IPS DF 6.9 (cell line): ENCODE data around the gene IGFALS.
A peak's percentile ranks its signal among the peaks of the same experiment; 100 is the strongest.

Experiments
- DNase-seq: peaks from one replicate; pipeline ENCODE4 v3.0.0-alpha.2; 2013; ENCODE audit warnings: low read depth, low spot score
- H3K27ac ChIP-seq: one replicate; pipeline ENCODE4 v1.5.1; 2013; ENCODE audit warnings: low read length, control low read depth
- H3K27me3 ChIP-seq: 2 replicates; pipeline ENCODE4 v1.6.1; 2013; ENCODE audit warnings: mild to moderate bottlenecking, low read length; ENCODE audit not compliant: control insufficient read depth, insufficient read depth
- H3K36me3 ChIP-seq: 2 replicates; pipeline ENCODE4 v1.6.1; 2013; ENCODE audit warnings: low read length; ENCODE audit not compliant: control insufficient read depth, insufficient read depth
- H3K4me1 ChIP-seq: 2 replicates; pipeline ENCODE4 v1.6.1; 2013; ENCODE audit warnings: low read length; ENCODE audit not compliant: control insufficient read depth, insufficient read depth
- H3K4me3 ChIP-seq: 2 replicates; pipeline ENCODE4 v1.5.1; 2013; ENCODE audit warnings: mild to moderate bottlenecking, low read length
- H3K9me3 ChIP-seq: 2 replicates; pipeline ENCODE4 v1.6.1; 2013; ENCODE audit warnings: low read length, inconsistent platforms; ENCODE audit not compliant: control insufficient read depth, insufficient read depth
- WGBS: extraction: QIAGEN DNeasy Blood & Tissue Kit; methylation state at CpG from one replicate; pipeline ENCODE4 v1.1.7; 2013; ENCODE audit warnings: mixed read lengths, missing lambda C conversion rate; ENCODE audit not compliant: insufficient read length, insufficient coverage; 5-methylcytosine and 5-hydroxymethylcytosine counted together

Gene IGFALS

DNA sequence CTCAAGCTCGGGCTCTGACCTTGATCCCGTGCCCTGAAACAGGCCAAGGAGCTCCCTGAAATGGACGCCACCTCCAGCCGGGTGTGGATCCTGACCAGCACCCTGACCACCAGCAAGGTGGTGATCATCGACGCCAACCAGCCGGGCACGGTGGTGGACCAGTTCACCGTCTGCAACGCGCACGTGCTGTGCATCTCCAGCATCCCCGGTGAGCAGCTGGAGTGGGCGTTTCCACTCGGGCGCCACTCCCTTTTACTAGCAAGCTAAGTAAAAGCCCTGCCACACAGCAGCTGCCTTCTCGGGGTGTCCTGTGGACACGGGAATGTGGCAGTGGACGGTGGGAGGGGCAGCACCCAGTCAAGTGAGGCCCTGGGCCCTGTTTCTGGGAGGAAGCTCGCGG, 28.5 kb downstream of the IGFALS start:
- Histone ChIP-seq H3K27ac (no peak overlapping the region), H3K4me1 (peaks cover 4% of the 10 kb centered on the region; the same call in 1 of the 2 replicates), H3K36me3 (peaks cover 27% of the 10 kb centered on the region), H3K4me3 (no peak overlapping the region), H3K9me3 (no peaks in the 10 kb centered on the region), H3K27me3 (no peaks in the 10 kb centered on the region)
- DNase-seq = no peak
- WGBS = no CpG with 5 or more reads among the region's 21 CpGs

DNA sequence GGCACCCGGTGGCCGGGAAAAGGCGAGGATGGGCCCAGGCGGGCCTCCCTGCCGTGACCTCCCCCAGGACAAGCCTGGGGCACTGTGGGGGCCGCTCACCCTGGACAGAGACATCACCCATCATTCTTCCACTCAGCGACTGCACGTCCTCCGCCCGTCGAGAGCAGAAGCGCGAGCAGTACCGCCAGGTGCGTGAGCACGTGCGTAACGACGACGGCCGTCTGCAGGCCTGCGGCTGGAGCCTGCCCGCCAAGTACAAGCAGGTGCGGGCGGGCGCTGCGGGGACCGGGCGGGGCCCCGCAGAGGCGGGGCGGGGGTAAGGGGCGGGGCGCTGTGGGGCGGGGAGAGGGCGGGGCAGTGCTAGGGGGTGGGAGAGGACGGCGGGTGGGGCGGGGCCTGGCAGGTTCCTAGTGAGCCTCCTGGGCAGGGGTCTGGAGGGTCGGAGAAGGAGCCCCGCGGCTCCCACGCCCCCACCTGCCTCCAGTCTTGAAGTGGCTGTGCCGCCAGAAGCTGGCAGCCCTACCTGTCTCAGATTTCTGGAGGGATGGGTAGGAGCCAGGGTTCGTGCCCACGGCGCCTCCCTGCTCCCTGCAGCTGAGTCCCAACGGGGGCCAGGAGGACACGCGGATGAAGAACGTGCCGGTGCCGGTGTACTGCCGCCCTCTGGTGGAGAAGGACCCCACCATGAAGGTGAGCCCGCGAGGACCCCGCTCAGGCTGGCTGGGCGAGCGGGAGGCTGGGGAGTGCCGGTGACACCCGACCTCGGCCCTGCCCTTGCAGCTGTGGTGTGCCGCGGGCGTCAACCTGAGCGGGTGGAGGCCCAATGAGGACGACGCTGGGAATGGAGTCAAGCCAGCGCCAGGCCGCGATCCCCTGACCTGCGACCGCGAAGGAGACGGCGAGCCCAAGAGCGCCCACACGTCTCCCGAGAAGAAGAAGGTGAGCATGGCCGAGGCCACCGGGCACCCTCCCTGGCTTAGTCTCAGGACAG, 29.7 kb downstream of the IGFALS start:
- Histone ChIP-seq H3K4me1 (peaks cover 4% of the 10 kb centered on the region; the same call in 1 of the 2 replicates), H3K9me3 (no peaks in the 10 kb centered on the region), H3K27me3 (no peaks in the 10 kb centered on the region), H3K27ac (no peak overlapping the region), H3K4me3 (peak overlapping the region; percentile 23; the same call in 1 of the 2 replicates), H3K36me3 (peaks cover 23% of the 10 kb centered on the region)
- WGBS = no CpG with 5 or more reads among the region's 81 CpGs
- no peak for DNase-seq

DNA sequence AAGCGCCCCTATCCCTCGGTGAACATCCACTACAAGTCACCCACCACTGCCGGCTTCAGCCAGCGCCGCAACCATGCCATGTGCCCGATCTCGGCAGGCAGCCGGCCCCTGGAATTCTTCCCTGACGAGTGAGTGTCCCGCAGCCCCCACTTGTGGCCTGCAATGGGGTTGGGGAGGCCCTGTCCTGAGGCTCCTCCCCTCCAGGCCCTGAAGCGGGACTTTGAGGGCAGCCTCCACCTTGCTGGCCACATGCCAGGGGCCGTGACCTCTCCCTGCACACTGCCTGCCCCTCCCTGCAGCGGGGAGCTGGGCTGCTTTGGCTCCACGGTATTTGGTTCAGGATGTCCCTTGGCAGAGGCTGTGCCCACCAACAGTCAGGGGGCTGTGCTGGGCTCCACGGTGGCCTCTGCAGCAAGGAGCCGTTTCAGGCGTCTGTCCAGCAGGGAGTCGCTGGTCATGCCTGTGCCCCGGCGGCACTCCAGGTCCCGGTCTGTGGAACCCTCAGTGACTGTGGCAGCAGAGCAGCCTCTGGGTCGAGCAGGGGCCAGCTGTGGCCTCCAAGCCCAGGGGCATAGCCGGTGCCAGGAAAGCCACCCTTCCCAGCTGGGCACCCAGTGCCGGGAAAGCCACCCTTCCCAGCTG, 30.5 kb downstream of the IGFALS start:
- DNase-seq = no peak
- no peak overlapping the region for H3K27ac ChIP-seq
- no peak overlapping the region for H3K4me3 ChIP-seq

DNA sequence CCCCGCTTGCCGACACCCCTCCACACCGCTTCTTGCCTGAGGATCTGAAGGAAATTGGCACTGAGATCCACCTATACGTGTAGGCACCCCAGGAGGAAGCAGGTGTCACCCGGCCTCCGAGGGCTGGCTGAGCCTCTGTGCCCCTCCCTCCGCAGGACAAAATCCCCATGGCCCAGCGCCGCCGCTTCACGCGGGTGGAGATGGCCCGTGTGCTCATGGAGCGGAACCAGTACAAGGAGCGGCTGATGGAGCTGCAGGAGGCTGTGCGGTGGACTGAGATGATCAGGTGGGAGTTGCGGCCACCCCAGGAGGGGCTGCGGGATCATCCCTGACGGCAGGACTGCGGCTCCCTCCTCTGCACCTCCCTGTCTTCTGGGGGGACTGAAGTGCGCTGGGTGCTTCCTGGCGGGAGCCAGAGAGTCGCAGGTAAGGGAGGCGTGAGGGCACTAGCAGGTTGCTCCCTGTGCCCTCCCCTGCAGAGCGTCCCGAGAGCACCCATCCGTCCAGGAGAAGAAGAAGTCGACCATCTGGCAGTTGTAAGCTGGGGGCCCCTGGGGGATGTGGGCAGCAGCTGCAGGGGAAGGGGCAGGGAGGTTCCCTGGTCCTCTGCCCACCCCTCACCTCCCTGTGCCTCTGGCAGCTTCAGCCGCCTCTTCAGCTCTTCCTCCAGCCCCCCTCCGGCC, 31.2 kb downstream of the IGFALS start:
- no peaks in the 10 kb centered on the region for H3K27me3 ChIP-seq
- H3K36me3 ChIP-seq = peaks cover 17% of the 10 kb centered on the region
- no peak overlapping the region for H3K27ac ChIP-seq
- WGBS = no CpG with 5 or more reads among the region's 30 CpGs
- no peaks in the 10 kb centered on the region for H3K9me3 ChIP-seq
- H3K4me1 ChIP-seq = peaks cover 4% of the 10 kb centered on the region; the same call in 1 of the 2 replicates
- H3K4me3 ChIP-seq = no peak overlapping the region
- DNase-seq = no peak

More for the DNA sequence above, 30.5 kb downstream of the IGFALS start:
- WGBS = no CpG with 5 or more reads among the region's 24 CpGs
- no peaks in the 10 kb centered on the region for H3K9me3 ChIP-seq
- peaks cover 17% of the 10 kb centered on the region for H3K36me3 ChIP-seq
- H3K27me3 ChIP-seq = no peaks in the 10 kb centered on the region
- H3K4me1 ChIP-seq = peaks cover 4% of the 10 kb centered on the region; the same call in 1 of the 2 replicates

GRCh38 chr16:1761751-1762150, 31.8 kb downstream of the IGFALS start:
- Histone ChIP-seq H3K4me1 (peaks cover 4% of the 10 kb centered on the region; the same call in 1 of the 2 replicates), H3K27me3 (no peaks in the 10 kb centered on the region), H3K27ac (no peak overlapping the region), H3K36me3 (peaks cover 16% of the 10 kb centered on the region), H3K4me3 (no peak overlapping the region), H3K9me3 (no peaks in the 10 kb centered on the region)
- DNase-seq = no peak
- WGBS = no CpG with 5 or more reads among the region's 15 CpGs

- H3K4me1 ChIP-seq = peaks cover 4% of the 10 kb centered on the region; the same call in 1 of the 2 replicates
- H3K9me3 ChIP-seq = no peaks in the 10 kb centered on the region
- no peaks in the 10 kb centered on the region for H3K27me3 ChIP-seq
- H3K36me3 ChIP-seq = peaks cover 11% of the 10 kb centered on the region
- no peak overlapping the region for H3K27ac ChIP-seq
- no CpG with 5 or more reads among the region's 15 CpGs for WGBS
- DNase-seq = no peak
- H3K4me3 ChIP-seq = no peak overlapping the region
These were observed 32.6 kb downstream of the IGFALS start for GRCh38 chr16:1760911-1761310.

GRCh38 chr16:1759511-1759910, 34.0 kb downstream of the IGFALS start:
- no CpG with 5 or more reads among the region's 21 CpGs for WGBS
- Histone ChIP-seq H3K9me3 (no peaks in the 10 kb centered on the region), H3K27ac (no peak overlapping the region), H3K36me3 (peaks cover 7% of the 10 kb centered on the region), H3K27me3 (no peaks in the 10 kb centered on the region), H3K4me1 (peaks cover 3% of the 10 kb centered on the region; the same call in 1 of the 2 replicates), H3K4me3 (no peak overlapping the region)
- DNase-seq = no peak

DNA sequence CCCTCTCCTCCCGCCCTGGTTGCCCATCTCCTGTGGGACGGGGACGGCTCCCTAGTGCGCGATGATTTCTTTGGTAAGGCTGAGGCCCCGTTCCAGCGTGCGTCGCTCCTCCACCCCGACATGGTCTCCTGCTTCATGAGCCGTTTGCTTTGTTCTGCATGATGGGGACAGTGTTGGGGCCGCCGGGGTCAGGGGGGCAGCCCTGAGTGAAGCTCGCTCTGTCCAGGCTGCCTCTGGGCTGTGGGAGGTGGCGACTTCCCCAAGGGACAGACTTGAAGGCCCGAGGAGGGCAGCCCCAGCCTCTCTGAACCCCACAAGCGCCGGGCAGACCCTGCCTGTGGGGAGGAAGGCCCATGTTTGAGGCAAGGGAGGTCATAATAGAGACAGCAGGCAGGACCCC, 34.6 kb downstream of the IGFALS start:
- H3K27ac ChIP-seq = no peak overlapping the region
- H3K9me3 ChIP-seq = no peaks in the 10 kb centered on the region
- H3K4me3 ChIP-seq = no peak overlapping the region
- no CpG with 5 or more reads among the region's 18 CpGs for WGBS
- H3K4me1 ChIP-seq = 0 out of 2 replicates have a peak, but pooled peaks cover 1% of the 10 kb centered on the region
- no peak for DNase-seq
- H3K36me3 ChIP-seq = peaks cover 7% of the 10 kb centered on the region
- no peaks in the 10 kb centered on the region for H3K27me3 ChIP-seq

DNA sequence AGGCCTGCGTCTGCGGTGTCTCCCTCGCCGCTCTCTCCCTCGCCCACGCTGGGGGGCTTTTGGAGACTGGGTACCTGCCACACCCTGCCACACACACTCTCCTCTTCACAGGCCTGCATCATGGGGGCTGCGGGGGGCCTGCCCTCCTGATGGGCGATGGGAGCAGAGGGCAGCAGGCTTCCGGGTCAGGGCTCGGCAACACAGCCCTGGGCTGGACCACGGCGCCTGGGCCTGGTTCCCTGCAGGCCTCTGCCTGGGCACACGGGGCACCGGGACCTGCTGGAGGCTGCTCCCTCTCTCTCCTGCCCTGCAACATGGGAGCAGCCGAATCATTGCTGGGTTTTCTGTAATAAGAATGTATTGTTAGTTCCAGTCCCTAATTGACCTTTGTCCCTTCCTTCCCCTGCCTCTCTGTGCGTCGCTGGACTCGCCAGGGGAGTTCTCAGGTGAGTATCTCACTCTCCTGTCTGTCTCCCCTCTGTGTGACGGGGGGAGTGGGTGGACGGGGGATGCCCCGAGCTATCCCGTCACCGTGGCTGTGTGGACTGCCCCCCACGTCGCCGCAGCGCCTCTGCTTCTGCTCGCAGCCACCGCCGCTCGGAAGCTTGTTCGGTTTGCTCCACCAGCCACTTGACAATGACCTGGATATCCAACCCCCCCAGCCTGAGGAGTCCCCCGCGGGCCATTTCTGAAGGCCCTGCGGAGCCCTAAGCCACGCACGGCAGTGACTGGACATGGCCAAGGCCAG, 35.6 kb downstream of the IGFALS start:
- no peak overlapping the region; the same call in 1 of the 2 replicates for H3K4me3 ChIP-seq
- DNase-seq = no peak
- no peaks in the 10 kb centered on the region for H3K4me1 ChIP-seq
- H3K9me3 ChIP-seq = no peaks in the 10 kb centered on the region
- H3K27me3 ChIP-seq = no peaks in the 10 kb centered on the region
- WGBS = no CpG with 5 or more reads among the region's 37 CpGs
- H3K27ac ChIP-seq = no peak overlapping the region
- H3K36me3 ChIP-seq = peaks cover 7% of the 10 kb centered on the region
